Neural cell (in vitro differentiated cells): ENCODE results near the gene KIAA1958. TPM values are rescaled to one million over a fixed set of nuclear protein-coding genes. Genes with fewer than 3 reads are reported as not detected.

ENCODE experiments used
- H2AFZ ChIP-seq: fragments of 200-600, 300-800 bp; sonication (generic), shearing (Covaris generic); 2 replicates; pipeline ENCODE4 v1.6.0; 2014; ENCODE audit warnings: low read depth, mild to moderate bottlenecking, antibody characterized with exemption, low read length, moderate library complexity
- H3F3A ChIP-seq: fragments of 200-600 bp; shearing (Covaris generic); 2 replicates; pipeline ENCODE4 v1.6.1; 2016; ENCODE audit warnings: mild to moderate bottlenecking, moderate library complexity, mixed read lengths, antibody characterized with exemption, low read length; ENCODE audit not compliant: insufficient read depth, poor library complexity, severe bottlenecking
- H3K27ac ChIP-seq: fragments of 200-600, 300-800 bp; sonication (generic), shearing (Covaris generic); 2 replicates; pipeline ENCODE4 v1.5.1; 2014; ENCODE audit warnings: mild to moderate bottlenecking, low read length, moderate library complexity
- H3K27me3 ChIP-seq: fragments of 300-800, 200-600 bp; sonication (generic), shearing (Covaris generic); 2 replicates; pipeline ENCODE4 v1.6.0; 2014; ENCODE audit warnings: mild to moderate bottlenecking, low read depth, low read length, moderate library complexity; ENCODE audit not compliant: insufficient read depth
- H3K36me3 ChIP-seq: fragments of 300-800, 200-600 bp; sonication (generic), shearing (Covaris generic); 2 replicates; pipeline ENCODE4 v1.5.1; 2014; ENCODE audit warnings: mild to moderate bottlenecking, antibody characterized with exemption, low read length, moderate library complexity; ENCODE audit not compliant: insufficient read depth
- H3K4me2 ChIP-seq: fragments of 300-800, 200-600 bp; sonication (generic), shearing (Covaris generic); 2 replicates; pipeline ENCODE4 v1.6.0; 2014; ENCODE audit warnings: mild to moderate bottlenecking, low read length
- H3K4me3 ChIP-seq: fragments of 300-800, 200-600 bp; sonication (generic), shearing (Covaris generic); 2 replicates; pipeline ENCODE4 v1.5.1; 2014; ENCODE audit warnings: mild to moderate bottlenecking, low read length, moderate library complexity
- H3K79me2 ChIP-seq: fragments of 200-600 bp; shearing (Covaris generic); replicated peaks from 2 replicates; pipeline ENCODE4 v1.6.0; 2014; ENCODE audit warnings: mild to moderate bottlenecking, low read length, moderate library complexity; ENCODE audit not compliant: insufficient read depth
- H3K9ac ChIP-seq: fragments of 300-800, 200-600 bp; sonication (generic), shearing (Covaris generic); 2 replicates; pipeline ENCODE4 v1.6.1; 2016; ENCODE audit warnings: mild to moderate bottlenecking, low read length, mixed read lengths
- H3K9me2 ChIP-seq: fragments of 200-600 bp; shearing (Covaris generic); 2 replicates; pipeline ENCODE4 v1.6.1; 2016; ENCODE audit warnings: mild to moderate bottlenecking, low read length, mixed read lengths; ENCODE audit not compliant: insufficient read depth
- H3K9me3 ChIP-seq: fragments of 200-600, 300-800 bp; sonication (generic), shearing (Covaris generic); 2 replicates; pipeline ENCODE4 v1.6.1; 2016; ENCODE audit warnings: mild to moderate bottlenecking, mixed run types, low read length, moderate library complexity, mixed read lengths
- H4K20me1 ChIP-seq: fragments of 200-600 bp; shearing (Covaris generic); 2 replicates; pipeline ENCODE4 v1.6.1; 2016; ENCODE audit warnings: mild to moderate bottlenecking, mixed run types; ENCODE audit not compliant: insufficient read depth
- EP300 ChIP-seq: fragments of 450-650 bp; conservative IDR thresholded peaks from 2 replicates; pipeline ENCODE4 v1.6.1; 2014; ENCODE audit warnings: antibody characterized with exemption, mild to moderate bottlenecking, moderate library complexity; ENCODE audit not compliant: poor library complexity, severe bottlenecking
- EZH2 ChIP-seq: fragments of 200-600, 300-800 bp; shearing (Covaris generic), sonication (generic); IDR thresholded peaks from 2 replicates; pipeline ENCODE4 v1.6.1; 2014; ENCODE audit warnings: antibody characterized with exemption, low read length, borderline replicate concordance, mild to moderate bottlenecking; ENCODE audit not compliant: insufficient read depth, poor library complexity, severe bottlenecking
- MXI1 ChIP-seq: fragments of 450-650 bp; conservative IDR thresholded peaks from 2 replicates; pipeline ENCODE4 v1.6.1; 2014; ENCODE audit warnings: antibody characterized with exemption, mild to moderate bottlenecking; ENCODE audit not compliant: poor library complexity, severe bottlenecking
- POLR2AphosphoS5 ChIP-seq: IDR thresholded peaks from 2 replicates; pipeline ENCODE4 v1.6.1; 2012
- RAD21 ChIP-seq: fragments of 450-650 bp; conservative IDR thresholded peaks from 2 replicates; pipeline ENCODE4 v1.6.1; 2014; ENCODE audit warnings: antibody characterized with exemption, mild to moderate bottlenecking, moderate library complexity
- SMC3 ChIP-seq: fragments of 450-650 bp; conservative IDR thresholded peaks from 2 replicates; pipeline ENCODE4 v1.6.1; 2014; ENCODE audit warnings: antibody characterized with exemption, mild to moderate bottlenecking, moderate library complexity; ENCODE audit not compliant: poor library complexity
- TAF1 ChIP-seq: IDR thresholded peaks from 2 replicates; pipeline ENCODE4 v1.6.1; 2012; ENCODE audit warnings: low read depth
- polyA plus RNA-seq: library from polyadenylated mRNA; depleted of rRNA; stranded (reverse); fragments of >200 nt; gene quantifications from 2 replicates; pipeline ENCODE4 v1.2.3, GENCODE V29; 2014
- TF ChIP-seq, protein P1 (sequence below): fragments of 450-650 bp; IDR thresholded peaks from 2 replicates; pipeline ENCODE4 v1.5.1; 2014; ENCODE audit warnings: antibody characterized with exemption, mild to moderate bottlenecking, moderate library complexity; ENCODE audit not compliant: poor library complexity, severe bottlenecking
- TF ChIP-seq, protein P2 (sequence below): IDR thresholded peaks from 2 replicates; pipeline ENCODE4 v1.6.1; 2012; ENCODE audit warnings: borderline replicate concordance

The KIAA1958 gene
- polyA plus RNA-seq, 1 donor from 2014 or later, result 8.4 TPM

DNA sequence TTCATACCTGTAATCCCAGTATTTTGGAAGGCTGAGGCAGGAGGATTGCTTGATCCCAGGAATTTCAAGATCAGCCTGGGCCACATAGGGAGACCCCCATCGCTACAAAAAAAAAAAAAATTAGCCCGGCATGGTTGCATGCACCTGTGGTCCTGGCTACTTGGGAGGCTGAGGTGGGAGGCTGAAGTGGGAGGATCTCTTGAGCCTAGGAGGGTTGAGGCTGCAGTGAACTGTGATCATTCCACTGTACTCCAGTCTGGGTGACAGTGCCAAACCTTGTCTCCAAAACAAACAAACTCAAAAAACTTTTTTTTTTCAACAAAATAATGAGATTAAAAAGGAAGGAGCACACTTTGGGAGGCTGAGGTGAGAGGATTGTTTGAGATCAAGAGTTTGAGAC lies 14.2 kb downstream of the KIAA1958 start:
- Histone ChIP-seq H4K20me1 (no peaks in the 10 kb centered on the region), H3K9me2 (no peaks in the 10 kb centered on the region), H3K9ac (no peak overlapping the region), H3K4me3 (no peak overlapping the region), H3K9me3 (no peaks in the 10 kb centered on the region), H3K36me3 (no peaks in the 10 kb centered on the region), H3K27me3 (no peaks in the 10 kb centered on the region), H3K27ac (no peak overlapping the region), H3K4me2 (no peak overlapping the region), H3K79me2 (peaks cover 96% of the 10 kb centered on the region), H3F3A (no peaks in the 10 kb centered on the region), H2AFZ (no peak overlapping the region)
- TF ChIP-seq TAF1, result no peak
- TF ChIP-seq SMC3, result no peak
- TF ChIP-seq EZH2, result no peak
- TF ChIP-seq, protein P1, sequence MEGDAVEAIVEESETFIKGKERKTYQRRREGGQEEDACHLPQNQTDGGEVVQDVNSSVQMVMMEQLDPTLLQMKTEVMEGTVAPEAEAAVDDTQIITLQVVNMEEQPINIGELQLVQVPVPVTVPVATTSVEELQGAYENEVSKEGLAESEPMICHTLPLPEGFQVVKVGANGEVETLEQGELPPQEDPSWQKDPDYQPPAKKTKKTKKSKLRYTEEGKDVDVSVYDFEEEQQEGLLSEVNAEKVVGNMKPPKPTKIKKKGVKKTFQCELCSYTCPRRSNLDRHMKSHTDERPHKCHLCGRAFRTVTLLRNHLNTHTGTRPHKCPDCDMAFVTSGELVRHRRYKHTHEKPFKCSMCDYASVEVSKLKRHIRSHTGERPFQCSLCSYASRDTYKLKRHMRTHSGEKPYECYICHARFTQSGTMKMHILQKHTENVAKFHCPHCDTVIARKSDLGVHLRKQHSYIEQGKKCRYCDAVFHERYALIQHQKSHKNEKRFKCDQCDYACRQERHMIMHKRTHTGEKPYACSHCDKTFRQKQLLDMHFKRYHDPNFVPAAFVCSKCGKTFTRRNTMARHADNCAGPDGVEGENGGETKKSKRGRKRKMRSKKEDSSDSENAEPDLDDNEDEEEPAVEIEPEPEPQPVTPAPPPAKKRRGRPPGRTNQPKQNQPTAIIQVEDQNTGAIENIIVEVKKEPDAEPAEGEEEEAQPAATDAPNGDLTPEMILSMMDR, result no peak
- TF ChIP-seq, protein P2, sequence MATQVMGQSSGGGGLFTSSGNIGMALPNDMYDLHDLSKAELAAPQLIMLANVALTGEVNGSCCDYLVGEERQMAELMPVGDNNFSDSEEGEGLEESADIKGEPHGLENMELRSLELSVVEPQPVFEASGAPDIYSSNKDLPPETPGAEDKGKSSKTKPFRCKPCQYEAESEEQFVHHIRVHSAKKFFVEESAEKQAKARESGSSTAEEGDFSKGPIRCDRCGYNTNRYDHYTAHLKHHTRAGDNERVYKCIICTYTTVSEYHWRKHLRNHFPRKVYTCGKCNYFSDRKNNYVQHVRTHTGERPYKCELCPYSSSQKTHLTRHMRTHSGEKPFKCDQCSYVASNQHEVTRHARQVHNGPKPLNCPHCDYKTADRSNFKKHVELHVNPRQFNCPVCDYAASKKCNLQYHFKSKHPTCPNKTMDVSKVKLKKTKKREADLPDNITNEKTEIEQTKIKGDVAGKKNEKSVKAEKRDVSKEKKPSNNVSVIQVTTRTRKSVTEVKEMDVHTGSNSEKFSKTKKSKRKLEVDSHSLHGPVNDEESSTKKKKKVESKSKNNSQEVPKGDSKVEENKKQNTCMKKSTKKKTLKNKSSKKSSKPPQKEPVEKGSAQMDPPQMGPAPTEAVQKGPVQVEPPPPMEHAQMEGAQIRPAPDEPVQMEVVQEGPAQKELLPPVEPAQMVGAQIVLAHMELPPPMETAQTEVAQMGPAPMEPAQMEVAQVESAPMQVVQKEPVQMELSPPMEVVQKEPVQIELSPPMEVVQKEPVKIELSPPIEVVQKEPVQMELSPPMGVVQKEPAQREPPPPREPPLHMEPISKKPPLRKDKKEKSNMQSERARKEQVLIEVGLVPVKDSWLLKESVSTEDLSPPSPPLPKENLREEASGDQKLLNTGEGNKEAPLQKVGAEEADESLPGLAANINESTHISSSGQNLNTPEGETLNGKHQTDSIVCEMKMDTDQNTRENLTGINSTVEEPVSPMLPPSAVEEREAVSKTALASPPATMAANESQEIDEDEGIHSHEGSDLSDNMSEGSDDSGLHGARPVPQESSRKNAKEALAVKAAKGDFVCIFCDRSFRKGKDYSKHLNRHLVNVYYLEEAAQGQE, result no peak
- no peak for TF ChIP-seq RAD21
- no peak for TF ChIP-seq MXI1
- no peak for TF ChIP-seq EP300
- TF ChIP-seq POLR2AphosphoS5, result no peak

DNA sequence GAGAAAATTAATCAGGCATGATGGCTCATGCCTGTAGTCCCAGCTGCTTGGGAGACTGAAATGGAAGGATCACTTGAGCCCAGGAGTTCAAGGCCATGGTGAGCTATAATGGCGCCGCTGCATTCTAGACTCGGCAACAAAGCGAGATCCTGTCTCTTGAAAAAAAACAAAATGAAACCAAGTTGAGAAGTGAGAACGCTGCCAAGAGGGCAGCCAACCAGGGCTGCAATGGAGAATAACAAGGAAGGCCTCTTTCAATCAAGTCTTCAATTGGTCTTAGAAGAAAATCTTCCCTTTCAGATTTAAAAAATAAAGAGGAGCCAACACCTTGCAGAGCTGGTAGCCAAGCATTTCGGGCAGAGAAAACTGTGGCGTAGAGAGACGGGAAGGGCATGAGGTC lies 14.7 kb downstream of the KIAA1958 start:
- no peak overlapping the region for H3K4me2 ChIP-seq
- no peaks in the 10 kb centered on the region for H3K27me3 ChIP-seq
- peaks cover 95% of the 10 kb centered on the region for H3K79me2 ChIP-seq
- no peaks in the 10 kb centered on the region for H3F3A ChIP-seq
- TF ChIP-seq RAD21, result no peak
- TF ChIP-seq, protein P2, result no peak
- no peak for TF ChIP-seq TAF1
- no peak for TF ChIP-seq EZH2
- TF ChIP-seq MXI1, result no peak
- TF ChIP-seq EP300, result no peak
- TF ChIP-seq, protein P1, result no peak
- no peak for TF ChIP-seq POLR2AphosphoS5
- TF ChIP-seq SMC3, result no peak
- no peaks in the 10 kb centered on the region for H3K36me3 ChIP-seq
- no peak overlapping the region for H3K27ac ChIP-seq
- H3K4me3 ChIP-seq, result no peak overlapping the region
- no peaks in the 10 kb centered on the region for H3K9me2 ChIP-seq
- no peaks in the 10 kb centered on the region for H4K20me1 ChIP-seq
- H3K9ac ChIP-seq, result no peak overlapping the region
- H3K9me3 ChIP-seq, result no peaks in the 10 kb centered on the region
- H2AFZ ChIP-seq, result no peak overlapping the region
